ENCODE measurements around the gene SMC6. TPM values are rescaled to one million over a fixed set of nuclear protein-coding genes. Genes with fewer than 3 reads are reported as not detected.

Gene SMC6
- polyA plus RNA-seq, 3 donors = 2.5 to 4.9 (median 4.4) TPM

DNA sequence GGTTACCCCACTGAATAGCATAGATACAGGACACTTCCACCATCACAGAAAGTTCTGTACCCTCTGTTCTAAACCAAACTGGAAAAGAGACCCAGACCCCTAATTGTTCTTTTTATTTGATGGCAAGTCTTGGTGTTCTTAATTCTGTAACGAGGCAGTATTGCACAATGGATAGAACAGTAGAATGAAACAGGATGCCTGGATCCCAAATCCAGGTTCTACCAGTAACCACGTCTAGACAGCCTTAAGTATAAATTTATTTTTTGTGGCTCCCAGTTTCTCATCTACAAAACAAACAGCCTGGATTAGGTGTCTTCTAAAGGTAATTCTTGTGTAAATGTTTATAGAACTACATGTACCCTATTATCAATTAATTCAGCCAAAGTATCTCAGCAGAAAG is 23.7 kb downstream of the SMC6 start:
- WGBS, 3 donors = 74 to 90% (median 81%) methylated on average over 2 of the region's 2 CpGs
- H3K27ac ChIP-seq (ENCODE audit: low read depth, low read length) = no peak overlapping the region

DNA sequence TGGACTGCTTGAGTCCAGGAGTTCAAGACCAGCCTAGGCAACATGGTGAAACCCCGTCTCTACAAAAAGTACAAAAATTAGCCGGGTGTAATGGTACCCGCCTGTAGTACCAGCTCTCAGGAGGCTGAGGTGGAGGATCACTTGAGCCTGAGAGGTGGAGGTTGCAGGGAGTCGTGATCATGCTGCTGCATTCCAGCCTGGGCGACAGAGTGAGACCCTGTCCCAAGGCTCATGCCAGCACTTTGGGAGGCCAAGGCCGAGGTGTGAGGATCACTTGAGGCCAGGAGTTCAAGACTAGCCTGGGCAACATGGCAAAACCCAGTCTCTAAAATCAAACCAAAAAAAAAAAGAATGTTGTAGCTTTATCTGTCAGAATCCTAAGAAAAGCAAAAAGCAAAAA is 25.4 kb downstream of the SMC6 start:
- H3K27ac ChIP-seq (ENCODE audit: low read depth, low read length) = no peak overlapping the region

DNA sequence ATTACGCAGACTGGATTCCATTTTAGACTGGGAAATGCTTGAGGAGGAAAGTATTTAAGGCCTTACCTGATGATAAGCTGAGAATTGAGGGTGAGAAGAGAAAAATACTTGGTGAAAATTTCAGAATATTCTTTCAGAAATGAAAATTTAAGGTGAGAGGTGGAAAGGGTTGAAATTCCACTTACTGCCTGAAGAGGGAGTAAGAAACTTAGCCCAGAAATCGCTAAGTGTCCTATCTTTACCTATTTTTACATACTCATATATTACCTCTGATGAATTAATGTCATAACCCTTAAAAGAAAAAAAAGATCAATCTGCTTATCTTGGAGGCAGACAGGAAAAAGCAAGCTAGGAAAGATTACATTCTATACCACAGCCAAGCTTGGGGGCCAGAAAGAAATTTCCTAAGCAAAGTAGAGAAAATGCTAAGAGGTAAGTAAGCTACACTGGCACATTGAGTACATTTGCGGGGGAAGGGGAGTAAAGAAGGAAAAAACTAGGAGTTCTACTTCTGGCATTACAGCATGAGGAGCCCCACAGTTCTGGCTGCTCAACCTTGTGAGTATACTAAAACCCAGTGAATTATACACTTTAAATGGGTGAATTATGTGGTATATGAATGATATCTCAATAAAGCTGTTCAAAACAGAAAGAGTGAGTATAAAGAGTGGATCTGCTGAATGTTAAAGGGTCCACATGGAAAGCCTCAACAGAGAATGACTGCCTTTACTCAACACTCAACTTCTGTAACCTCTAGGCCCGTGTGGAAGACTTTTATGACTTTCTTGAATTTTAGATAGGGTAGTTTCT is 33.8 kb downstream of the SMC6 start:
- H3K27ac ChIP-seq (ENCODE audit: low read depth, low read length) = no peak overlapping the region
- WGBS, 3 donors = 66 to 73% (median 73%) methylated on average over 4 of the region's 4 CpGs

More for the DNA sequence above, 25.4 kb downstream of the SMC6 start:
- WGBS, 3 donors = 94 to 99% (median 95%) methylated on average over 6 of the region's 6 CpGs

DNA sequence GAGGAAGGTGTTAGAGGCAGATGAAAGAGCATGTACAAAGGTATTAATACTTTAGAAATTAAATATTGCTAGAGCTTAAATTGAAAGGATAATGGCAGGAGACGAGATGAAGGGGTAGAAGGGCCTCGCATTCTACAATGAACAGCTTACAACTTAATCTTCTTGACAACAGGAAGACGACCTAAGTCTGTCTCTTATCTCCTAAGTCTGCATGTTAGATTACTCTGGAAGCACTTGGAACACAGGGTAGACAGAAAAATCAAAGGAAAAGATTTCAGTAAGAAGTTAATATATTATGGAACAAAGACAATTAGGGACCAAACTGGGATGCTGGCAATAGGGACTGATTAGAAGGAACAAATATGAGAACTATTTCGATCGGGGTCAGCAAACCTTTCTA is 34.9 kb downstream of the SMC6 start:
- H3K27ac ChIP-seq (ENCODE audit: low read depth, low read length) = no peak overlapping the region
- 83 to 89% (median 88%) methylated on average over 5 of the region's 5 CpGs for WGBS, 3 donors

DNA sequence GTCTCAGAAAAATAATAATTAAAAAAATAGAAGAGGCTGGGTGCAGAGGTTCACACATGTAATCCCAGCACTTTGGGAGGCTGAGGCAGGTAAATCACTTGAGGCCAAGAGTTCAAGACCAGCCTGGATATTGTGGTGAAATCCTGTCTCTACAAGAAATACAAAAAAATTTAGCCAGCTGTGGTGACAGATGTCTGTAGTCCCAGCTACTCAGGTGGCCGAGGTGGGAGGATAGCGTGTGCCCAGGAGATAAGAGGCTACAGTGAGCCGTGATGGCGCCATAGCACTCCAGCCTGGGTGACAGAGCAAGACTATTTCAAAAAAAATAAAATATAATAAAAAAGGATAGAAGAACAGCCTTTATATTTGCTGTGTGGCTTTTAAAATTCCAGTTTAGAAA is 35.9 kb downstream of the SMC6 start:
- 87 to 97% (median 94%) methylated on average over 4 of the region's 4 CpGs for WGBS, 3 donors

DNA sequence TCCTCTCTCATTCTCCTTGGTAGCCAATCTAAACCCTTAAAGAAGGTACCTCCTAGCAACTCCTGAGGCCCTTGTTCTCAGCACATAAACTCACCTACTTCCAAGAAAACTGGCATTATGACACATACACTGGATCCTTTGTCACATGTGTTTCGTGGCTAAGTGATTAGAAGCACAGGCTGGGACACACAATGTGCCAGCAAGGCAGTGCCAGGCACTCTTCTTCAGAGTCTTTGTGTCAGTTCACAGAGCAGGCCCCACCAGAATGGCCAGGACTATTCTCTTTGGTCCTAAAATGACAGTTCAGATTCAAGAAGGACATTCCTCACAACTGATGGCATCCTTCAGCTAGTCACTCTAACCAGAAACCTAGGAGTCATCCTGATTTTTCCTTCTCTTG is 40.3 kb downstream of the SMC6 start:
- 91 to 98% (median 94%) methylated on average over 1 of the region's 1 CpG for WGBS, 3 donors
- H3K27ac ChIP-seq (ENCODE audit: low read depth, low read length) = no peak overlapping the region

More for the DNA sequence above, 35.9 kb downstream of the SMC6 start:
- H3K27ac ChIP-seq (ENCODE audit: low read depth, low read length) = no peak overlapping the region

DNA sequence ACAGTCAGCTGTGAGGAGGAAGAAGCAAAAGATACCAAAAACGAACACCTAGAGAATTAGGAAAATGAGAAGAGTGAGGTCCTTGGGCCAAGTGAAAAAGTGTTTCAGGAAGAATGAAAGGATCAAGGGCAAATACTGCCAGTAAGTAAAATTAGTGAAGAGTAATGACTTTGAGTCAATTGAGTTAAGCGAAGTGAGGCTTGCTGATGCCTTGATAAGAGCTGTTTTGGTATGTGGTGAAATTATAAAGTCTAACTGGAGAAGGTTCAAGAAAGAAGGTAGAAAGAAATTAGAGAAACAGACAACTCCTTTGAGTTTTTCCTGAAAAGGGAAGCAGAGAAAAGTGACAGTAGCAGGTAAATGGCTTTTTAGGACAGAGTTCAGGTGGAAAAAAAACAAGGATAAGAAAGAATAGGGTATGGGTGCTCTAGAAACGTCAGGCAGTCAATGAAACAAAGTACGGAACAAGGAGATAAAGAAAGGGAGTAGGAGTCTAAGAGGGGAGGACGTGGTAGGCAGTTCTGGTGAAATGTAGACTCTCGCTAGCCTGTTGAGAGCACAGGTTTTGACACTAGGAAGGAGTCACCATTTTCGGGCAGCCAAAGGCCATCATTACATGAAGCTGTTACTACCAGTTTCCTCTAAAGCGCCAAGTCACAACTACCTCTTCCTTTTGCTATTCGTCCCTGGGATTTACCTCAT is 42.9 kb downstream of the SMC6 start:
- WGBS, 3 donors = 86 to 93% (median 91%) methylated on average over 9 of the region's 9 CpGs
- no peak overlapping the region for H3K27ac ChIP-seq (ENCODE audit: low read depth, low read length)

DNA sequence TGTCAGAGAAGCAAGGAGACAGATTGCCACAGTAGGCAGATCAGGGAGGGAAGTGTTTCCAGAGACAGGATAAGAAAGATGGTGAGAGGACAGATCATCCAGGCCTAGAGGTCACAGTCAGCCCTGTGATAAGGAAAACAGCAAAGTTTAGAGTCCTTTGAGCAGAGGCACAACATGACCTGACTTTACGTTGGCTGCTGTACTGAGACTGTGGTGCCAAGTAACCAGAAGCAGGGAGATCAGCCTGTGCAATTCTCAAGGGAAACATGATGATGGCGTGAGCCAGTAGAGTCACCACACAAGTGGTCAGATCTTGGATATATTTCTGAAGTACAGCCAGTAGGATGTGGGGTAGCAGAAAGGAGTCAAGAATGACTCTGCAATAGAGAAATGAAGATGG is 43.7 kb downstream of the SMC6 start:
- 65 to 84% (median 79%) methylated on average over 2 of the region's 2 CpGs for WGBS, 3 donors
- H3K27ac ChIP-seq (ENCODE audit: low read depth, low read length) = no peak overlapping the region

DNA sequence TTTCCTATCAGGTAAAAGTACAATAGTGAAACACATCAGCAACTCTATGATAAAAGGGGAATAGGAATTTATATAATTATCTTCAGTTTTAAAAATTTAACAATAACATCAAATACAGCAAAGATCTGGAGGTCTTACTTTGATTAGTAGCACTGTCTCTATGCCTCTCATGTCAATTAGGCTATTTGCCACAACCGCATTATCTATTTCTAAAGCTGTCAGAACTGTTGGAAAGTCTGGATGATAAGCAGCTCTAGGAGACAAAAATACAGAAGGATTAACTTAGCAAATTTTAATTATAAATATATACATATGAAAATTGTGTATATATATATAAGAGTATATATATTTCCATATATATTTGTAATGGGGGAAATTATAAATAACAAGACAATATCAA is 45.1 kb downstream of the SMC6 start:
- 84 to 97% (median 95%) methylated on average over 1 of the region's 1 CpG for WGBS, 3 donors
- H3K27ac ChIP-seq (ENCODE audit: low read depth, low read length) = no peak overlapping the region

DNA sequence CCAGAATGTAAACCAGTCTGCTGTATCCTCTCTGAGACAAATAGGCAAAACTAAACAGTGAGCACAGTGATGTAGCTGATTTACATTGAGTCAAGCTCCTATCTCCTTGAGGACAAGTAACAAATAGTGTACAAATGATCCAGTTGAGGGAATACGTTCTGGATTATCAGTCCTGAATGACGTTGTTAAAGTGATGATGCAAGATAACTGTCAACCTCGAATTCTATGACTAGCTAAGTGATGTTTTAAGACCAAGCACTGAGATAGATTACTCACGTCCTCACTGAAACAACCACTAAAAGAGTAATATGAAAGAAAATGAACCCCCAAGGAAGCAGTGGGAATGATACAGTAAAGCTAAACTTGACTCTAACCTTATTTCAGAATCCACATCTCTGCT is 46.8 kb downstream of the SMC6 start:
- WGBS, 3 donors = 84 to 86% (median 85%) methylated on average over 4 of the region's 4 CpGs
- no peak overlapping the region for H3K27ac ChIP-seq (ENCODE audit: low read depth, low read length)

DNA sequence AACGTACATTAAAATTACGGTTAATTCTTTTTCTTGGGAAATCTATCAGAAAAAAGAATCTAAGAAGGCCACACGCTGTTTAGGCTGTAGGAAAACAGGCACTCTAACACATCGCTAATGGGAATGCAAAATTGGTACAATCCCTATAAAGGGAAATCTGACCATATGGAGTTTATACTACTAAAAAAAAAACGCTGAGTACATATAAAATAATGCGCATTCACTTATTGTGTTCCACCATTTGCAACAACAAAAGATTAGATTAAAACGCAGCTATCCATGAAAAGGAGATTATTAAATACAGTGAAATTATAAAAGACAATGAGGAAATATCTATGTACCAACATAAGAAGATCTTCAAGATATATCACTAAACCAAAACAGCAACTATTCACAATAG is 62.8 kb downstream of the SMC6 start:
- 97 to 98% (median 98%) methylated on average over 7 of the region's 7 CpGs for WGBS, 3 donors
- H3K27ac ChIP-seq (ENCODE audit: low read depth, low read length) = no peak overlapping the region

DNA sequence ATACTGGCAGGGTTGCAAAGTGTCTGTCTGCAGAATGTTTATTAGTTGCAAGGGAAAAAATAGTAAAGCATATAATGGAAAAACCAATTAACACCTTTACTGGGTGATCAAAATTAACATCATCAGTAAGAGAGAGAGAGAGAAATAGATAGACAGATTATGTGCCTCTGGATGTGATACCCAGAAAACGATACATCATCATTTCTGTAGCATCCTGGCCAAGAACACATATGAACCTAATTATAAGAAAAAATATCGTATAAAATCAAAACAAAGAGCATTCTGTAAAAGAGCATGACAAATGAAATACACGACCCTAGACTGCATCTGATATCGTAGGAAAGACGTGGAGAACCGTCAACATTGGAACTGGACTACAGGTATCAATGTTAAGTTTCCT is 64.6 kb downstream of the SMC6 start:
- no peak overlapping the region for H3K27ac ChIP-seq (ENCODE audit: low read depth, low read length)
- WGBS, 3 donors = 87 to 93% (median 88%) methylated on average over 6 of the region's 6 CpGs

DNA sequence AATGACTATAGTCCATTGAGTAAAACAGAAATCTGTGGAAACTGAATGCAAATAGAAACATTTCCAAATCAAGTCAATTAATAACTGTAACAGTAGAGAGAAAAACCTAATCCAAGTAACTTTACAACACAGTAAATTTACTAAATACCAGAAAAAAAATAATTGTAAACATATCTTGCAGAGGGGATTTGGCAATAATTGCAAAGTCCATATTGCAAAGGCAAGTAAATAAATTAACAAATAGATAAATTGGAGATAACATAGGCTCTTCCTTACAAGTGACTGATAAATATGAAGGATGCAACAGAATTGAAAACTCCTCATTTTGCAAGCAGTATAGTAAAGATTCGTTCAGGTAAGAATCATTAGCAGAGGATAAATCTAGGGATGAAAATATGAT is 65.0 kb downstream of the SMC6 start:
- H3K27ac ChIP-seq (ENCODE audit: low read depth, low read length) = no peak overlapping the region
- 78 to 89% (median 82%) methylated on average over 1 of the region's 1 CpG for WGBS, 3 donors

DNA sequence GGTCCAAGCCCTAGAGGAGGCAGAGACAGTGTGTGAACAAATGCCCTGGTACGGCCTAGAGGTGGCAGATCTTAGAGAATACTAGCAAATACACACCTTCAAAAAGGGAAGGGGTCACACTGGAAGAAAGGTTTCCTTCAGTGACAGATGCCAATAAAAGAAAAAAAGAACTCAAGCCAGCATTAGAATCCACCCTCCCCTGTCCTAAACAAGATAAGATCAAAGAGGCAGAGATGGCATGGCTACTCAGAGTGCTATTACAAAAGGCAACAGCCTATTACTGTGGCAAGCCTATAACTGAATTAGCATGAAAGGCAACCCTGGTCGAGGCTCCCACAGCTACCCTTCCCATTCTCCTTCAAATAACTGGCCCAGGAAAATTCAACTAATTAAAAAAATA is 69.6 kb downstream of the SMC6 start:
- WGBS, 3 donors = 94 to 98% (median 94%) methylated on average over 2 of the region's 2 CpGs
- H3K27ac ChIP-seq (ENCODE audit: low read depth, low read length) = no peak overlapping the region

DNA sequence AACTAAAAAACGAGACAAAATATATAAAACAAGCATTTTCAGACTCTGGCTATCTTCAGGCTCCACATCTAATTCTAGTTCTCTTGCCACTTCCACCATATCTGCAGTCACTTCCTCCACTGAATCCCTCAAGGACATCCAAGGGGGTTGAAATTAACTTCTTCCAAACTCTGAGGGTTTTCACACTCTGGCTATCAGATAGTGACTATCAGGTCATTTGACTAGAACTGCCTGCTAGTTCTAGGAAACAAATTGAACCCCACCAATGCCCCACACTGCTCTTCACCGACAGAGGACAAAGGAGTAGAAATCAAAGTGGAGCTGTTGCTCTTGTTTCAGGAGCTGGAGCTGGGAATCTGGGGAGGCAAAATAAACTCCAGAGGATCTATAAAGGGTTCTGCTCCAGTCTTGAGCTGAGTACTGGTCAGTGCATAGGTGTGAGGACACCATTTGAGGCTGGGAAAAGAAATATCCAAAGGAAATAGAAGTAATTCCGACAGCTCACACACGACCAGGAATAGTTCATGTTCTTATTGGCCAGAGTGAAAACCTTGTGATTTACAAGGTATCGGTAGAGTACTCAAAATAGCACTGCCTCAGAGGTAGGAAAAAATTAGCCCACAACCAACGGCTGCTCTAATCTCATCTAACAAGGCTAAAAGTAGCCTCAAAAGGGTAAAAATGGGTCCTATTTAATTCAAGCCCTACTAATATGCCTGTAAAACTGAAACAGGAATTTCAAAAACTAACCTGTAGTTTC is 71.3 kb downstream of the SMC6 start:
- no peak overlapping the region for H3K27ac ChIP-seq (ENCODE audit: low read depth, low read length)
- WGBS, 3 donors = 88 to 92% (median 92%) methylated on average over 6 of the region's 6 CpGs

DNA sequence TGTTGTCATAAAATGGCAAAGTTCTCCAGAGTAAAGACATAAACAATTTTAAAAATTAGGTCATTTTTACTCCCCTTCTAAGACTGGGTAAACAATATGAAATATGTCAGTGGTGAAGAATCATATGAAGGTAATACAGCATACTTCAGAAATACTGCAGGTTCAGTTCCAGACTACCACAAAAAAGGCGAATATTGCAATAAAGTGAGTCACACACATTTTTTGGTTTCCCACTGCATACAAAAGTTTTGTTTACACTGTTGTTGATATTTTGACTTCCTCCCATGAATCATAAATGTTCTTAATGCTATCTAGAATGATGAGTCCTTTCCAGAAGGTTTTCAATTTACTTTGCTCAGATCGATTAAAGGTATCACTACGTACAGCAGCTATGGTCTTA is 73.5 kb downstream of the SMC6 start:
- H3K27ac ChIP-seq (ENCODE audit: low read depth, low read length) = no peak overlapping the region
- 96% methylated on average over 3 of the region's 3 CpGs for WGBS, 3 donors

DNA sequence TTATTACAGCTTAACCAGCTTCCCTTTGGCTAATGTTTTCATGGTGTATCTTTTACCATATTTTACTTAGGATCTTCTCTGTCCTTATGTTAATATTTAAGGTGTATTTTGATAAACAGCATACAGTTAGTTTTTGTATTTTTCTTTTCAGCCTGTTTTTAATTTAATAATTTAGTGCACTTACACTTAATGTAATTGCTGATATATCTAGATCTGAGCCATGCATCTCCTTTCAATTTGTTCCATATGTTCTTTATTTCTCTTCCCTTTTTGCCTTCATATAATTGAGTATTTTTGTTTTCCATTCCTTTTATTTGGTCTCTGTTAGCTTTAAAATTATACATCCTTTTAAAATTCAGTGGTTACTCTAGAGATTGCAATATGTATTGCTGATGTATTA is 78.8 kb downstream of the SMC6 start:
- H3K27ac ChIP-seq (ENCODE audit: low read depth, low read length) = no peak overlapping the region

DNA sequence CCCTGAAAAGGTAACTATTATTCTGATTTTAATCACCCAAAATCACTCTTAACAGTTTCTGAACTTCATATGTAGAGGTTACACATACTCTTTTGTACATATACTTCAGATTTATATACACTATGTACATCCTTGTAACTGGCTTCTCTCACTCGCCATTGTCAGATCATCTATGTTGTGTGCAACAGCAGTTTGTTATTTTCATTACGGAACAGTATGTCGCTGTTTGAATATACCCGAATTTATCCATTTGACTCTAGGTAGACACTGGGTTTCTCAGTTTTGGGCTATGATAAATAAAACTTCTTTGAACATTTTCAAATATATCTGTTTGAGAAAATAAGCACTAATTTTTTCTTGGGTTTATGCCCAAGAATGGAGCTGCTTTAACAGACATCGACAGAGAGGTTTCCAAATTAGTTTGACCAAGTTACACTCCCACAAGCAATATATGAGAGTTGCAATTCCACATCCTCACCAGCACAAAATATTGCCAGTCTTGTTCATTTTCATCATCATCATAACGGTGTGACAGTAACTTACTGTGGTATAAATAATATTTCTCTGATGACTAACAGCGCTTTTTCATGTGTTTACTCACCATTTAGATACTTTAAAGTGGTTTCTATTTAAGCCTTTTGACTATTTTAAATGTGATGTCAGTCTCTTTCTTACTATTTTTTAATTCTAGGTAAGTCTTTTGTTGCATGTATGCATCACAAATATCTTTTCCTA is 80.9 kb downstream of the SMC6 start:
- 84 to 86% (median 86%) methylated on average over 7 of the region's 7 CpGs for WGBS, 3 donors
- no peak overlapping the region for H3K27ac ChIP-seq (ENCODE audit: low read depth, low read length)

DNA sequence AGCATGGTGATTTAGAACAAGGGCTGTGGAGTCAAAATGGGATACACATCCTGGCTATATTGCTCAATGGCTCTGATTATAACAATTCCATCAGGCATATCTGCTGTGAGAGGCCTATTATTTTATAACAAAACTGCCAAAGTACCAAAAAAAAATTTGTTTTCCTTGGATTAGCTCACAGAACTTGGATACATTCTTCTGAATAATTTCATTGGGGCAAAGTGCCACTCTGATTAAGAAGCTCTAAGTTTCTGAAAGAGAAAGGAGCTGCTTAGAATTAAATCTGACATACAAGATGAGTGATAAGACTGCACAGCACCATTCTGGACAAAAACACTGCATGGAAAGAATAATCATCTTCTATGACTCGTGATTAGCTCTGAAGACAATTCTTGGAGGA is 85.7 kb downstream of the SMC6 start:
- 81 to 88% (median 83%) methylated on average over 1 of the region's 1 CpG for WGBS, 3 donors
- H3K27ac ChIP-seq (ENCODE audit: low read depth, low read length) = no peak overlapping the region
